GM18526 (cell line): Measurements from ENCODE around the gene DCTN4.

Experiments used
- POLR2A ChIP-seq: IDR thresholded peaks from 3 replicates; pipeline ENCODE4 v1.6.1; 2011; ENCODE audit not compliant: insufficient read length; ENCODE audit errors: extremely low read depth

Gene DCTN4

DNA sequence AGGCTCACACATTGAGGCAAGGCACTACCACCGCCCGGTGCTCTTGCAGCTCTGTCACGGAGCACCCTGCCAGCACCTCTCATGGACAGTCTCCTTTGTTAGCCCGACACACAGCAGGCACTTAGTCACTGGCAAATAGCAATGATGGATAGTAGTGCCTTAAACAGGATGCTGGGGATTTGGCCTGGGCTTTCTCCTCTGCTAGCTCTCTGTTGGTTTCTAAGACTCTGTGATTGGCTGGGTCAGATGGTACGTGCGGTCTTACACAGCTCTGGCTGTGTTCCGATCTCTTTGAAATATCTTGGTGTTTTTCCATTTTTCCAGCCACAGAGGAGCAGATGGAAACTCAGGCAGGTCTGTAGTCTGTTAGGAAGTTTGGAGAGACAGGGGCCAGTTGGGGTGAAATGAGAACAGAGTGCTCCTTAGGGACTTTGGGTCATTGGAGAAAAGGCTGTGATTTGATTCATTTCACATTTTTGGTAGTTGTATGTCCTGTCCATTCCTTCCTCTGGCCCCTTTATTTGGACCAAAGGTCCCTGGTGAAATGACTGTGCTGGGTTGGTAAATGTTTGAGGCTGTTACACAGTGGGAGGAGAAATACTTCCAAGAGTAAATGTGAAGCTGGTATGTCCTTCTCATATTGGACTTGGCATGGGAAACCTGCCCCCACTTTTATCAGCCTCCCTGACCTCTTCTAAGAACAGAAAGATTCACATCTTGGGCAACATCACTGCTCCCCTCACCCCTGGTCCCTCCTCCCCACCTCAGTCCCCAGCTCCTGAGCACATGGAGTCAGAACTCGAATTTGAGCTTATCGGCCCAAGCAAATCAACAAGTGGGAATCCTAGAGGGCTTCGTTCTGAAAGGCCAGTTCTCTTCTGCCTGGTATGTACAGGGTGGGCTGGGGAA, 23.1 kb upstream of the DCTN4 start:
- TF ChIP-seq POLR2A, result no peak

DNA sequence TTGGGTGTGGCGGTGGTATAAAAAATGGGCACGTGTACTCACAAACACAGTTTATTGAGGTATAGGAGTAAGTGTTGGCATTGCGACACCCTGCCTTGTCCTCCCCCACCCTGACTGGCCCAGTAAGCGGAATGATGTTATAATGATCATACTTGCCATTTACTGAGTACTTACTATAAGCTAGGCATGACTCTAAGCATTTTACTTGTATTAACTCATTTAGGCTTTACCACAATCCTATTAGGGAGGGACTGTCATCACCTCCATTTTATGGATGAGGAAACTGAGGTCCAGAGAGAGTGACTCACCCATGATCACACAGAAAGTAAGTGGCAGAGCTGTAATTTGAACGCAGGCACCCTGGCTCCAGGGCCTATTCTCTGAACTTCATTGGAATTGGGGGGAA, 22.0 kb upstream of the DCTN4 start:
- TF ChIP-seq POLR2A, result no peak

DNA sequence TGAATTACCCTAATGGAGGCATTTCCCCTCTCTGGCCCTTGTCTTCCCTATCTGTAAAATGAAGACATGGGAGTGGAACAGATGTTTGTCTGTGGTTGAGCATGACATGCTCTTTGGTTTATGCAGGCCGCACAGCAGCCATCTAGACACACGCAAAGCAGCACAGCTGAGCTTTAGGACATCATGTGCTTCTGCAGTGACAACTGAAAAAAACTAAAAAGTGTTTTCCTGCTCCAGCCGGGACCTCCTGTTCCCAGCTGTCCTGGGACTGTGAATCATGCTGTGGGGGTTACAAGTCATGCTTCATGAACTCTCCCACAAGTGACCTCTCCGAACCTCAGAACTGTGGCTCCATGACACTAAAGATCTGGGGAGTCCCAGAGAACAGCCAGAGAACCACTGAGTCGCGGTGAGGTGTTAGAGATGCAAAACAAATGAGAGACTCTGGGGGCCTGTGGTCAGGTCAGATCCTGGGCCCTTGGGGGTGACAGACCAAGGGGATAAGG, 21.4 kb upstream of the DCTN4 start:
- TF ChIP-seq POLR2A, result no peak

DNA sequence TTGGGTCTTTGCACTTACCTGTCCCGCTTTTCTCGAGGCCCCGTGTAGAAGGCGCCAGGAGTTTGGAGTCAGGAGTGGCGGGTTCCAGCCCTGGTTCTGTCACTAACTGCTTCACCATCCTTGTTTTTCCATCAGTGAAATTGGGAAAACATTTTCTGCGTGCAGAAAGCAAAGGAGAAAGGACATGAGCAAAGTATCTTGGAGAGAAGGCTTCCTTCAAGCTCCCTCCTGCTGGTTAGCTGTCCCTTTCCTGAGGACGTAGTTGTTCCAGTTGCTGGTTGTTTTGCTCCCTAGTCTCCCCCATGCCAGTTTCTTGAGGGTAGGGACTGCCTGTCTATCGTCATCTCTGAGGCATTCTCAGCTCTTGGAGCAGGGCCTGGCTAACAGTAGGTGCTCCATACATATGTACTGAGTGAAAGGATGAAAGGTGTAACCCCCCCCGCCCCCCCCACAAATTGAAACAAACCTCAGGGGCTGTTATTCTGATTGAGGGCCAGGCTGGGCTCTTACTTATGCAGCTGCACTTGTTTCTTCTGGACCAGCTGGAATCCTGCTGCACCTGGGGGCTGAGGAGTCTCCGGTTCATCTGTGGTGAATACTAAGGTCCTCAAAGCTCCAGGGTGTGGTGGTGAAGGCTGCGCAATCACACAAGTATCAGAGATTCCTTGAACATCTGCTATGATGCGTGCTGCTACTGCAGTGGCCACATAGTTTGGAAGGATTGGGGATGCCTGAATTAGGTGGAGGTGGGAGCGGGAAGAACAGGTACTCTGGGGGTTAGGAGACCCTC, 20.8 kb upstream of the DCTN4 start:
- TF ChIP-seq POLR2A, result no peak

DNA sequence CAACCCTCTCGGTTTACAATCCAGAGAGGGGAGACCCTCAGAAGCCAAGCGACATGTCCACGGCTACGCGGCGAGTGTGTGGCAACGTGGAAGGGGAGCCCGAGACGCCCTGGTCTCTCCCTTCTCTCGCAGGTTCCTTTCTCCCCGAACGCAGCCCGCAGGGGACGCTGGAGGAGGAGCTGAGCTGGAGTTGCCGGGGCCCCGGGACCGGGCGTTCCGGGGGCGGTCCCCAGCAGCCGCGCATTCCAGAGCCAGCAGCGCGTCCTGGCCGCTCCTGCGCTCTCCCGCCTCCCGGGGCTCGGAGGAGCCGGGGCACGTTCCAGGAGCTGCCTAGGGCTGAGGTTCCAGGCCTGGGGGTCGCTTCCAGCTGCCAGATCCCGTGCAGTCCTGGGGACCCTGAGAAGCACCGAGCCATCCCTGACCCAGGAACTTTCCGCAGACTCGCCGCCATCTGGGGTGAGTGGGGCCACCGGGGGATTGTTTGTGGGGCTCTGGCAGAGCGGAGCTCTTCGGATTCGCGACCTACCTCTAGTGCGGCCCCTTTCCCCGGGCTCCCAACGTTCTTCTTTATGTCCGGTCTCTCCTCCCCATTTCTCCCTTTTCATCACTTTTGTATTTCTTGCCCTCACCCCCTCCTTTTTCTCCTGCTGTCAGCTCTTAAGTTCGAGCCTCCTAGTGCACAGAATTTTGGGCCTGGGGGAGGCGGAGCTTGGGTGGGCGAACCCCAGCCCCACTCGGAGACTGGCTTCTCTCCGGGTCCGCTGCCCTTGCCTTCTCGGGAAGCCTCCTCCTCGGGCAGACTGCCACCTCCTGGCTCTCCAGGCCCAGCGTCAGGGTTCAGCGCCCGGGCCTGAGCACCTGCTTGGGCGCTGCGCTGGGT, 19.9 kb upstream of the DCTN4 start, which contains the start of gene SMIM3:
Gene SMIM3, plus strand, starts transcription at position 241 of the 880 bp plus-strand sequence. CDS start 16,684 bp downstream, outside the sequence.
- TF ChIP-seq POLR2A, result no peak

DNA sequence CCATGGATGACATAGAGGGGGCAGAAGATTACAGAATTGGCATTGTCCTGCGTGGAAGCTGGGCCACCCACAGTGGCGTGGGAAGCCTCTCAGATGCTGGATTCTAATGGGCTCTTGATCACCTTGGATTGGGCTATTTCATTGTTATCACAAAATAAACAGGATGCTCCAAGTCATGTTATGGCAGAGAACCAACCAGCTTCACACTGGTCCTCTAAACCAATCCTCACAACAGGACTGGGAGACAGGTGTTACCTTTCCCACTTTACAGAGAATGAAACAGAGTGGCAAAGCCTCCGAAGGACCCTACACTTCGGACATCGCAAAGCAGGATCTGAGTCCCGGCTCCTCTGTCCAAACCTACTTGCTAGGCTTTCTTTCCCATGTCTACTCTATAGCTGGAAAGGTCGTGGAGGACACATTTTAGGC, 19.3 kb upstream of the DCTN4 start:
- TF ChIP-seq POLR2A, result no peak

DNA sequence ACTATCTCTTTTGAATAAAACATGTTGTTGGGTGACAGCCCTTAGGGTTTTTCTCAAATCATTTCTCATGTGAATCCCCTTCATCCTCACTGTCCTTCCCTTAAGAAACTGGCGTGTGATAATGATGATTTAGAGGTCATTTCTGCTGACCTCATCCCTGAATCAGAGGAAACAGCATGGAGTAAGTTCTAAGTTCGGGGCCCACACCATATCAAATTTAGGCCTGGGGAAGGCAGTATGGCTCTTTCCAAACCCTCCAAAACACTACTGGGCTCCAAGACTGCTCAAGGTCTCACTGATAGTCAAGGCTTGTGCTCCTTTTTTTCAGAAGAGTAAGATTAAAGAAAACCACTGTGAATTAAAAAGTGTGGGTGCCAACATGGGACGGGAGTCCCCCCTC, 18.9 kb upstream of the DCTN4 start:
- TF ChIP-seq POLR2A, result no peak

DNA sequence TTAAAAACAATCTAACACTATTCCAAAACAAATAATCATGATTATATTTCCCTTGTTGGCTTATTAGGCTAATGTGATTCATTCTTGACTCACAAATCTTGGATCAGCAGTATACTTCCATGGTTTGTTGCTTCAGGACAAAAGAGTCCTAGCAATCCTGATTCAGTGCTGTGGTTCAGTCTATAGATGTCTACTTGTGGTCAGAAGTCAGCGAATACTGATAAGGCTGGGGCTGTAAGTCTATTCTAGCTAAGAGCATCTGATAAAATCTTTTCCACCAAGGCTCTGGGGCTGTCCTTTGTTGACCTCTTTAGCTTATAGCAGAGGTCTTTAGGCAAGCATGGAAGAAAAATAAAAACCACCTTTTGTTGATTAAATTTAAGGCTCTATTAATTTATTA, 15.3 kb upstream of the DCTN4 start:
- TF ChIP-seq POLR2A, result no peak

DNA sequence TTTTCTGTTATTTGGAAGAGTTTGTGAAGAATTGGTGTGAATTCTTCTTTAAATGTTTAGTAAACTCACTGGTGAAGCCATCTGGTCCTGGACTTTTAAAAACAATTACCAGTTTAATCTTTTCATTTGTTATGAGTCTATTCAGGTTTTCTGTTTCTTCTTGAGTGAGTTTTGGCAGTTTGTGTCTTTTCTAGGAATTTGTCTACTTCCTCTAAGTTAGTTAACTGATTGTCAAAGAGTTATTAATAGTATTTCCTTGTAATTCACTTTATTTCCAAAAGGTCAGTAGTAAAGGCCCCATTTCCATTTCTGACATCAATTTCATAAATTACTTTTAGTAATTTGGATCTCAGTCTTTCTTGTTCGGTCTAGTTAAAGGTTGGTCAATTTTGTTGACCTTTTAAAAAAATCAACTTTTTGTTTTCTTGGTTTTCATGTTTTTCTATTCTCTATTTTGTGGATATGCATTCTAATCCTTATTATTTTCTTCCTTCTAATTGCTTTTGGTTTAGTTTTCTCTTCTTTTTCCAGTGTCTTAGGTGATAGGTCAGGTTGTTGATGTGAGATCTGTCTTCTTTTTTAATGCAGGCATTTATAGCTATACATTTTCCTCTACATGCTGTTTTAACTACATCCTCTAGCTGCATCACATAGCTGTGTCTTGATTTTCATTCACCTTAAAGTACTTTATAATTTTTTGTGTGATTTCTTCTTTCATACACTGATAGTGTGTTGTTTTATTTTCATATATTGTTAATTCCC, 12.4 kb upstream of the DCTN4 start:
- TF ChIP-seq POLR2A, result no peak

DNA sequence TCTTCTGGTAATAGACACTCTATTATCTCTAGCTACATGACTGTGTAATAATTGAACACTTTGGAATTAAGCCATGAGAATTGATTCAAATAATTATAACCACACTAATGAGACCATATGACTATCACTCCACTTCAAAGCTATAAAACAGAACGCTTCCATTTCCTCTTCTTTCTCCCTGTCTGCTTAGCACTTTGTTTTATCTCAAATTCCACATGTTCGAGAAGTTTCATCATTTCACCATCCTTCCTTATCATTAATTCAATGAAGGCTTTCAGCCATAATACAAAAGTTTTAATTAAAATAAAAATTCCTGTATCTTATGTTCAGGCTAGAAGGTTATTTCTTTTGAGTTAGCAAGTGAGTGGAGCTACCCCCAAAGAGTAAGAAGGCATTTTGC, 7.4 kb upstream of the DCTN4 start:
- no peak for TF ChIP-seq POLR2A

DNA sequence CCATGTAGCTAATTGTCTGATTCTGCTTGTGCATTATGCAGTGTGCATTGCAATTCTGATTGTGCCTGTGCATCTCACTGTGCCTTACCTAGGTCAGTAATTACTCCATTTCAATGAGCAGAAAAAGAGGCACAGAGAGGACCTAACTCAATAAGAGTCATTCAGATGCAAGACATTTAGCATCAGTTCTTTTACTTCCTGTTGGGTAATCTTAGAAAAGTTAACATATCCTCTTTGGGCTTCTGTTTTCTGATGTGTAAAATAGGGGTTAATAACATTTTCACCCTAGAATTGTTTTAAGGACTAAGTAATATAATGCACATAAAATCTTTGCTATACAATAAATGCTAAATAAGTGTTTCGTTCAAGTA, 7.0 kb upstream of the DCTN4 start:
- TF ChIP-seq POLR2A, result no peak

DNA sequence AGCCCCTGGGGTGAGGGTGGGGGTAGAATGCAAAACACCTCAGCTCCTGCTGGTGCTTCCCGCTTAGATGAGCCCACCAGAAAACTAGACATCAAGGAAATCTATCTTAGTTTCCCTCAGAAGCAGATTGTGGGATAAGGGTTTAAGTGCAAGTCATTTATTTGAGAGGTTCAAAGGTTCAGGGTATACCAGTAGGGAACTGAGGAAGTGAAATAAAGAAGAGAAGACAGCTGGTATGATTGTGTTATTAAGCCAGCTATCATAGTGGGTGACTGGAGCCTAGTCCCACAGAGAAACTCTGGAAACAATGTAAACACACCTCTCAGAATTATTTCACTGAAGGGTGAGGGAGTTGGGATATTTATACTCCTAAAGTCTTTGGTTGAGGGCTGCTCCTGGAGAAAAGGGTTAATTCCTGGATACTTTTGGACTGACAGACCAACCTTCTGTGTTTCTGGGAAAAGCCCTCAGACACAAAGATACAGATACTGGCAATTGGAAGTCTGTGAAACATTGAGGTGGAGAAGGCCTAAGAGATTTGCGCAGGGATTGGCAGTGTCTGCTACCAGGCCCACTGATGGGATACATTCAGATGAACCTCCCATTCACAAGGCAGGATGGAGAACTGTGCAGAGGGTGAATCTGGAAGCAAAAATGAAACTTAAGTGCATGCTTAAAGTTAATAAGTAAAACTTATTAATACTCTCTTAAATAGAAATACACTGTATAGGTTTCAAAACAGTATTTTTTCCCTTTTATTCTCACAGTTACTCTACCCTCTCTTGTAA, 6.4 kb upstream of the DCTN4 start:
- no peak for TF ChIP-seq POLR2A

DNA sequence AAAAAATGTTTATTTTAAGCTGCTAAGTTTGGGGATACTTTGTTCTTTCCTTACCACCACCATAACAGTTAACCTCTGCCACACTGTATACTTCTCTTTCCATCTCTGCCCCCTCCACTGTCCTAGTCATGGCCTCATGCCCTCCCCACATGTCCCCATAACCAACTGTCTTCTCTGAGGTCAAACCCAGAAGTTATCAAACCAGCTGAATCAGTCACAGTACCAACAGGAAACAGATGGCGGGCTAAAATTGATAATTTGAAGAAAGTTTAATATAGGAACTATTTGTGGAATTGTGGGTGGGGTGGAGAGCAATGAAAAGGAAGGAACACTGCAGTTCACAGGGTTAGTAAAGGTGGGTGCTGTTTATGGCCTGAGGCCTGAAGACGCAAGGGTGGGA, 5.7 kb upstream of the DCTN4 start:
- TF ChIP-seq POLR2A, result no peak
